Measurements from ENCODE around the gene CSPG4. TPM values are rescaled to one million over a fixed set of nuclear protein-coding genes. Genes with fewer than 3 reads are reported as not detected.

Gene CSPG4
- total and polyA plus RNA-seq, 12 donors: 7.4 to 19.8 (median 12.1) TPM

DNA sequence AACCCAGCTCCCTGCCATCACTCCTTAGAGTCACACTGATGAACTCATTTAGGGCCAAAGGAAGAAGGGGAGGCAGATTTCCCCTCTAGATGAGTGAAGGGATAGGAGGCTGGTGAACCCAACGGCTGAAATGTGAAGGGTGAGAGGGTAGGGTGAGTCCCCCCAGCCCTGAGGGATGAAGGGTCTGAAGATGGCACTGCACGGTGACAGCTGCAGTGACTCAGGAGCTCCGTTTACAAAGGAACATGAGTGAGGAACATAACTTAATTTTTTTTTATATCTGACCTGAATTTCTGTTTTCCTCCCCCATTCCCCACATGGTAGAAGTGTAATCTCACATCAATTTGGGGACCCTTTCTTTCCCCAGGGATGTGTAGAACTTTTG lies 50.9 kb downstream of the CSPG4 start:
- Histone ChIP-seq H3K4me1 (peaks cover 10 to 49% (median 29%) of the 10 kb centered on the region in 9 donors), H3K4me3 (no peak overlapping the region), H3K36me3 (peaks cover 0 to 42% (median 16%) of the 10 kb centered on the region in 9 donors), H3K9me3 (no peaks in the 10 kb centered on the region), H3K27ac (peak overlapping the region in 9 of 10 donors; percentile 64 to 80 (median 75)), H3K27me3 (no peaks in the 10 kb centered on the region)
- no peak for DNase-seq
- ATAC-seq: no peak
- TF ChIP-seq, protein P1, sequence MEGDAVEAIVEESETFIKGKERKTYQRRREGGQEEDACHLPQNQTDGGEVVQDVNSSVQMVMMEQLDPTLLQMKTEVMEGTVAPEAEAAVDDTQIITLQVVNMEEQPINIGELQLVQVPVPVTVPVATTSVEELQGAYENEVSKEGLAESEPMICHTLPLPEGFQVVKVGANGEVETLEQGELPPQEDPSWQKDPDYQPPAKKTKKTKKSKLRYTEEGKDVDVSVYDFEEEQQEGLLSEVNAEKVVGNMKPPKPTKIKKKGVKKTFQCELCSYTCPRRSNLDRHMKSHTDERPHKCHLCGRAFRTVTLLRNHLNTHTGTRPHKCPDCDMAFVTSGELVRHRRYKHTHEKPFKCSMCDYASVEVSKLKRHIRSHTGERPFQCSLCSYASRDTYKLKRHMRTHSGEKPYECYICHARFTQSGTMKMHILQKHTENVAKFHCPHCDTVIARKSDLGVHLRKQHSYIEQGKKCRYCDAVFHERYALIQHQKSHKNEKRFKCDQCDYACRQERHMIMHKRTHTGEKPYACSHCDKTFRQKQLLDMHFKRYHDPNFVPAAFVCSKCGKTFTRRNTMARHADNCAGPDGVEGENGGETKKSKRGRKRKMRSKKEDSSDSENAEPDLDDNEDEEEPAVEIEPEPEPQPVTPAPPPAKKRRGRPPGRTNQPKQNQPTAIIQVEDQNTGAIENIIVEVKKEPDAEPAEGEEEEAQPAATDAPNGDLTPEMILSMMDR (IDR thresholded peaks at IDR 0.05): no peak
- intact Hi-C loops (cut with DNase I): no loop called here
- 78 to 84% methylated on average over 3 of the region's 3 CpGs for WGBS, 2 donors

DNA sequence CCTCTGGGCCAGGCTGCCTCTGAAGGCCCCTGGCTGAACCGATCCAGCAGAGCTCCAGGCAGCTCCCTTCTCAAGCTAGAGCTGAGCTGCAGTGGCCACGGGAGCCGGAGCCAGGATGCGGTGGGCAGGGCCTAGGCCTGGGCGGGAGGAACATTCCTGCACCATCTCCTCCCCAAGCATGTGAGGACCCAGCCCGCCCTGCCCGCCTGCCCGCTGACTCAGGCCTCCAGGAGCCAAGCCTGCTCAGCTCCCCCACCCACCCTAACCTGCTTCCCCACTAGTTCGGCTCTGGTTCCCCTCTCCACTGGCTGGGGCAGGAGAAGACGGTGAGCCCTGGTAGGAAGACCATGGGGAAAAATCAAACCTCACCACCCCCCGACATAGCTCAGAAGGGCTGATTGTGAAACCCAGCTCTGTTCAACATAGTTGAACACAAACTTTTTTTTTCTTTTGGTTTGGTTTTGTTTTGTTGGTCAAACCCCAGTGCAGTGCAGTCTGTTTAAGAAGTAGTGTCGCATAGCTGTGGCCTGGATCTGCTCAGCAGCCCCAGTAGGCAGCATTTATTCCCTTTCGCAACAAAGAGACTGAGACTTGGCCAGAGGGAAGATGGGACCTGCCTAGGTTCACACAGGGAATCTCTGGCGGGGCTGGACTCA lies 51.4 kb downstream of the CSPG4 start:
- TF ChIP-seq, protein P1 (IDR thresholded peaks at IDR 0.05): no peak
- ATAC-seq (peak; percentile 84 to 93 (median 89)), DNase-seq (peak; percentile 81 to 83)
- peak overlapping the region in 9 of 10 donors; percentile 64 to 80 (median 75) for H3K27ac ChIP-seq
- H3K4me3 ChIP-seq: no peak overlapping the region
- intact Hi-C loops (cut with DNase I): no loop called here
- H3K9me3 ChIP-seq: no peaks in the 10 kb centered on the region
- H3K36me3 ChIP-seq: peaks cover 0 to 48% (median 19%) of the 10 kb centered on the region in 9 donors
- H3K4me1 ChIP-seq: peaks cover 8 to 44% (median 26%) of the 10 kb centered on the region in 9 donors
- 57 to 63% methylated on average over 14 of the region's 14 CpGs for WGBS, 2 donors
- H3K27me3 ChIP-seq: no peaks in the 10 kb centered on the region

DNA sequence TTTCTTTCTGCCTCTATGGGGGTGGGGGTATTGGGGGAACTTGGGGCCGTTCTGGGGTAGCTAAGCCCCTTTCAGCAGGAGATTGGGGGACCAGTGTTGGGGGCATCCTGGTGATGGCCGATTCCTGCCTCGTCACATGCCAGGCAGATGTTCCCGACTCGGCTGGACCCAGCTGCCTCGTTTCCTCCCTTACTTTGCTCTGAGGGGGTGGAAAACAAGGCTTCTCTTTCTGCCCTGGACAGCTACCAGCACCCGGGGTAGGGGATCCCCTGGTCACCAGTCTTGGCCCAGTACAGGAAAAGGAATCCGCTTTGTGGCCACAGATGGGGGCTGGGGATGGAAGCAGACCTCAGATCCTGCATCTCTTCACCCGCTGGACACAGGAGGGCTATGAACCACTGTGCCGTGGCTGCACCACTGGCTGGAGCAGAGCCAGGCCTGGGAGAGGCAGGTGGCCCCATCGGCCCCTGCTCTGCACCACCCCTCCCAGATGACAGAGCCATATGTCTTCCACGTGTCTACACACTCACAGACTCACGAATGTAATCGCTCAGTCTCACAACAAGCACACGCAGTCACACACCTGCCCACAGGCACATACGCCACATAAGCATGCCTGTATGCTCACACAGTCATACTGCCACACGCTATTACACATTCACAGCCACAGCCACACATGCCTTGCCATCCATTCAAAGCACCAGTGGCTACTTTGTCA lies 52.6 kb downstream of the CSPG4 start:
- Histone ChIP-seq H3K4me1 (peaks cover 8 to 46% (median 26%) of the 10 kb centered on the region in 9 donors), H3K27ac (peak overlapping the region in 9 of 10 donors; percentile 54 to 80 (median 74)), H3K9me3 (no peaks in the 10 kb centered on the region), H3K27me3 (no peaks in the 10 kb centered on the region), H3K36me3 (peaks cover 0 to 59% (median 20%) of the 10 kb centered on the region in 9 donors), H3K4me3 (no peak overlapping the region)
- WGBS, 2 donors: 68 to 81% methylated on average over 17 of the region's 17 CpGs
- intact Hi-C loops (cut with DNase I): no loop called here
- no peak for DNase-seq
- peak in 1 of 8 donors; percentile 1 for ATAC-seq
- TF ChIP-seq, protein P1 (IDR thresholded peaks at IDR 0.05): no peak

DNA sequence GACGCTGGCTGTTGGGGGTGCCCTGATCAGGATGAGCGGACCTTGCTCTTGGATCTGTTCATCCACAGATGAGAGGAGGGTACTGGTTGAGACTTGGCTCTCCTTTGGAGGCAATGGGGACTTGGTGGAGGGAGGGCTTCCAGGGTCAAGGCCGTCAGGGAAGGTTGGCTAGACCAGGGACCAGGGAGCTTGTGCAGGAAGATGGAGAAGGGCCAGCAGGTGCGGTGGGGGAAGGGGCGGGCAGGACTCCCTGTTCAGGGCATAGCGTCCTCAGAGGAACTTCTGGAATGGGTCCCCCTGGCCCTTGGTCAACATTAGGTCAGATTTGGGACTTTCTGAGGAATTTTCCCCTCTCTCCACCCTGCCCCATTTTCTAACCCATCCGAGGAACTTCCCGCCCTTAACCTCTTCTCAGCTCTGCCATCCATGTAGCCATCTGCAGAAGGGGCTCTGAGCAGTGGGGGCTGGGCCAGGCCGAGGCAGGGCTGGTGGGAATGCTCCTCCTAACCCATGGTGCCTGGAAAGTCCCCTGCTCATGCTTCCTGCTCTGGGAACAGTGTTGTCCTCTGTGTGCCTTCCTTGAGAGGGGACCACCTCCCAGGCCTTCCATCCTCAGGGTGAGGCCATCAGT lies 53.4 kb downstream of the CSPG4 start:
- Histone ChIP-seq H3K4me3 (no peak overlapping the region), H3K27ac (peak overlapping the region in 5 of 10 donors; percentile 37 to 80 (median 74)), H3K36me3 (peaks cover 0 to 67% (median 20%) of the 10 kb centered on the region in 9 donors), H3K9me3 (no peaks in the 10 kb centered on the region), H3K27me3 (no peaks in the 10 kb centered on the region), H3K4me1 (peaks cover 11 to 54% (median 31%) of the 10 kb centered on the region in 9 donors)
- intact Hi-C loops (cut with DNase I): no loop called here
- DNase-seq: no peak
- TF ChIP-seq, protein P1 (IDR thresholded peaks at IDR 0.05): no peak
- whole genome bisulfite sequencing, 2 donors: 74 to 86% methylated on average over 9 of the region's 9 CpGs
- ATAC-seq: no peak

Measured in heart right ventricle (tissue), 16 donors.